CD14-positive monocyte (primary cell): ENCODE results near the gene GRIA1. TPM values are rescaled to one million over a fixed set of nuclear protein-coding genes. Genes with fewer than 3 reads are reported as not detected.

ENCODE experiments used
- DNase-seq, 3 donors: peaks; one replicate each; pipeline ENCODE4 v3.0.0-alpha.2; 2011 to 2022
- H2AFZ ChIP-seq: 2 replicates; pipeline ENCODE4 v1.6.0; 2012; ENCODE audit warnings: mild to moderate bottlenecking, low read depth, low read length, inconsistent platforms; ENCODE audit not compliant: insufficient read depth, poor library complexity, severe bottlenecking
- H3K27ac ChIP-seq, 2 donors: 1 replicate in 1 of 2; 2 replicates in 1 of 2; pipeline ENCODE4 v1.5.1; 2012 to 2013; ENCODE audit warnings: low read length in 2 of 2, control low read depth in 1 of 2, inconsistent platforms in 1 of 2, low read depth in 1 of 2, mild to moderate bottlenecking in 1 of 2
- H3K27me3 ChIP-seq, 2 donors: one replicate each; pipeline versions ENCODE4 v1.6.0 to v1.6.1; 2011 to 2013; ENCODE audit warnings: low read length in 2 of 2; ENCODE audit not compliant: control insufficient read depth in 2 of 2, insufficient read depth in 2 of 2
- H3K36me3 ChIP-seq, 2 donors: replicated peaks in 1 of 2; 1 replicate in 1 of 2; 2 replicates in 1 of 2; pipeline versions ENCODE4 v1.5.1 to v1.6.1; 2012 to 2013; ENCODE audit warnings: low read length in 2 of 2, control low read depth in 1 of 2, inconsistent platforms in 1 of 2, mild to moderate bottlenecking in 1 of 2; ENCODE audit not compliant: insufficient read depth in 2 of 2, control insufficient read depth in 1 of 2
- H3K4me1 ChIP-seq, 2 donors: 1 replicate in 1 of 2; 2 replicates in 1 of 2; pipeline versions ENCODE4 v1.5.1 to v1.6.1; 2012 to 2013; ENCODE audit warnings: low read length in 2 of 2, control low read depth in 1 of 2, inconsistent platforms in 1 of 2, mild to moderate bottlenecking in 1 of 2, moderate library complexity in 1 of 2; ENCODE audit not compliant: insufficient read depth in 2 of 2, control insufficient read depth in 1 of 2
- H3K4me2 ChIP-seq: replicated peaks from 2 replicates; pipeline ENCODE3; 2012; ENCODE audit warnings: low read length, moderate library complexity, mild to moderate bottlenecking; ENCODE audit not compliant: poor library complexity, severe bottlenecking; ENCODE audit errors: extremely low read depth
- H3K4me3 ChIP-seq, 3 experiments: fragments of 200-600 bp in 1 of 3; sonication (generic) in 1 of 3; replicated peaks in 1 of 3; 1 replicate in 2 of 3; 2 replicates in 1 of 3; pipeline ENCODE4 v1.5.1; 2011 to 2013; ENCODE audit warnings: low read length in 3 of 3, mild to moderate bottlenecking in 3 of 3, control low read depth in 2 of 3, low read depth in 2 of 3, inconsistent platforms in 1 of 3, moderate library complexity in 1 of 3
- H3K79me2 ChIP-seq: 2 replicates; pipeline ENCODE4 v1.6.0; 2012; ENCODE audit warnings: mild to moderate bottlenecking, control low read depth, inconsistent platforms, low read length, moderate library complexity; ENCODE audit not compliant: insufficient read depth
- H3K9ac ChIP-seq: 2 replicates; pipeline ENCODE4 v1.6.0; 2017; ENCODE audit warnings: low read length, mild to moderate bottlenecking; ENCODE audit not compliant: insufficient read depth, poor library complexity, severe bottlenecking
- H3K9me3 ChIP-seq, 2 donors: replicated peaks in 1 of 2; 1 replicate in 1 of 2; 2 replicates in 1 of 2; pipeline versions ENCODE4 v1.5.1 to v1.6.1; 2012 to 2013; ENCODE audit warnings: low read length in 2 of 2, control low read depth in 1 of 2; ENCODE audit not compliant: control insufficient read depth in 1 of 2, insufficient read depth in 1 of 2
- H4K20me1 ChIP-seq: 2 replicates; pipeline ENCODE4 v1.6.0; 2012; ENCODE audit warnings: mild to moderate bottlenecking, low read length, control low read depth, moderate library complexity; ENCODE audit not compliant: insufficient read depth
- H3K27ac Mint-ChIP-seq, 7 donors: one replicate each; pipeline ENCODE4 v1.8.0; 2020; ENCODE audit warnings: mild to moderate bottlenecking in 7 of 7, mixed read lengths in 7 of 7, moderate library complexity in 6 of 7, inconsistent platforms in 2 of 7
- H3K27me3 Mint-ChIP-seq, 3 donors: one replicate each; pipeline ENCODE4 v1.8.0; 2021 to 2022; ENCODE audit warnings: low read depth in 3 of 3, mild to moderate bottlenecking in 3 of 3, mixed read lengths in 3 of 3, moderate library complexity in 3 of 3, inconsistent platforms in 1 of 3
- H3K36me3 Mint-ChIP-seq, 2 donors: one replicate each; pipeline ENCODE4 v1.8.0; 2020; ENCODE audit warnings: mixed read lengths in 2 of 2, inconsistent platforms in 1 of 2, mild to moderate bottlenecking in 1 of 2
- H3K4me1 Mint-ChIP-seq: one replicate; pipeline ENCODE4 v1.8.0; 2020; ENCODE audit warnings: mild to moderate bottlenecking, mixed read lengths
- H3K4me3 Mint-ChIP-seq, 2 donors: one replicate each; pipeline ENCODE4 v1.8.0; 2020; ENCODE audit warnings: mild to moderate bottlenecking in 2 of 2, mixed read lengths in 2 of 2, moderate library complexity in 1 of 2
- H3K9me3 Mint-ChIP-seq, 7 donors: one replicate each; pipeline ENCODE4 v1.8.0; 2020 to 2022; ENCODE audit warnings: mixed read lengths in 7 of 7, mild to moderate bottlenecking in 6 of 7, moderate library complexity in 6 of 7, inconsistent platforms in 2 of 7
- CTCF ChIP-seq: fragments of 200-600 bp; IDR thresholded peaks from one replicate; pipeline ENCODE4 v1.8.0; 2022; ENCODE audit warnings: antibody characterized with exemption, mild to moderate bottlenecking
- WGBS: methylation state at CpG from one replicate; pipeline ENCODE4 v1.1.5; 2013; ENCODE audit warnings: missing lambda C conversion rate; ENCODE audit not compliant: insufficient coverage; 5-methylcytosine and 5-hydroxymethylcytosine counted together
- intact Hi-C, 2 donors: fragments of 100-400 bp; cut with micrococcal nuclease; formaldehyde crosslinking; loops; one replicate each; pipeline versions ENCODE4 v1.15.0 to v1.15.1; 2023
- polyA plus RNA-seq, 3 donors: library from polyadenylated mRNA; depleted of rRNA in 1 of 3; unstranded in 2 of 3; stranded (reverse) in 1 of 3; fragments of 300-500 nt in 2 of 3; fragments of >200 nt in 1 of 3; fragmentation: Illumina TruSeq in 2 of 3; gene quantifications; 1 replicate in 2 of 3; 2 replicates in 1 of 3; pipeline ENCODE4 v1.2.3, GENCODE V29; 2012 to 2021

Gene GRIA1
- polyA plus RNA-seq, 3 donors = not detected

- H3K27ac Mint-ChIP-seq = no peak overlapping the region
Observed at GRCh38 chr5:153491856-153492255, 1.4 kb downstream of the GRIA1 start.

GRCh38 chr5:153496835-153497234, 6.4 kb downstream of the GRIA1 start:
- intact Hi-C loops = no loop called here
- no peak overlapping the region for H3K4me3 ChIP-seq
- H3K27ac ChIP-seq = no peak overlapping the region
- Mint-ChIP-seq H3K27ac (no peak overlapping the region), H3K4me1 (no peaks in the 10 kb centered on the region), H3K9me3 (peaks cover 0 to 1% (median 0%) of the 10 kb centered on the region in 7 donors), H3K36me3 (no peaks in the 10 kb centered on the region), H3K27me3 (peaks cover 2 to 5% (median 3%) of the 10 kb centered on the region in 3 donors), H3K4me3 (no peak overlapping the region)
- DNase-seq = no peak
- H3K9me3 ChIP-seq = no peaks in the 10 kb centered on the region
- H4K20me1 ChIP-seq = no peaks in the 10 kb centered on the region
- H3K4me2 ChIP-seq = no peak overlapping the region
- H3K27me3 ChIP-seq = peaks cover 5 to 10% of the 10 kb centered on the region in 2 donors
- no peaks in the 10 kb centered on the region for H3K4me1 ChIP-seq
- H3K9ac ChIP-seq = no peak overlapping the region
- 17% methylated on average over 1 of the region's 1 CpG for WGBS
- H3K79me2 ChIP-seq = no peaks in the 10 kb centered on the region
- no peaks in the 10 kb centered on the region for H3K36me3 ChIP-seq
- no peak overlapping the region for H2AFZ ChIP-seq
- no peak for TF ChIP-seq CTCF

More at GRCh38 chr5:153491856-153492255, 1.4 kb downstream of the GRIA1 start:
- Histone ChIP-seq H3K4me3 (no peak overlapping the region), H3K9ac (no peak overlapping the region), H3K4me1 (no peaks in the 10 kb centered on the region), H2AFZ (no peak overlapping the region), H3K27ac (no peak overlapping the region), H3K27me3 (peaks cover 18 to 28% of the 10 kb centered on the region in 2 donors), H3K36me3 (no peaks in the 10 kb centered on the region), H3K4me2 (no peak overlapping the region), H3K79me2 (no peaks in the 10 kb centered on the region), H3K9me3 (no peaks in the 10 kb centered on the region), H4K20me1 (no peaks in the 10 kb centered on the region)
- intact Hi-C loops = no loop called here
- Mint-ChIP-seq H3K4me3 (peak overlapping the region in 1 of 2 donors; percentile 39), H3K36me3 (no peaks in the 10 kb centered on the region), H3K27me3 (peaks cover 11 to 26% (median 17%) of the 10 kb centered on the region in 3 donors), H3K4me1 (no peaks in the 10 kb centered on the region), H3K9me3 (peaks cover 0 to 2% (median 0%) of the 10 kb centered on the region in 7 donors)
- DNase-seq = no peak
- 39% methylated on average over 5 of the region's 8 CpGs for WGBS
- TF ChIP-seq CTCF = no peak
